K562 (cell line): Measurements from ENCODE around the gene TLE3. TPM values are rescaled to one million over a fixed set of nuclear protein-coding genes. Genes with fewer than 3 reads are reported as not detected.

ENCODE experiments used
- ATAC-seq: fragments of 200-7000 bp; cut with Tn5 transposase; 3 replicates; pipeline ENCODE4 v1.9.1; 2020; ENCODE audit warnings: moderate library complexity
- BruUV-seq: library from RNA; stranded (reverse); fragments of 400-500 nt; replicated peaks from 2 replicates; lab custom pipeline; 2021; lab: Mats Ljungman, UMichigan
- CTCF ChIA-PET: fragments of 300-600 bp; formaldehyde crosslinking; extraction: SDS; loops from one replicate; lab custom pipeline; 2021; ENCODE audit warnings: low intra/inter-chr PET ratio; lab: Yijun Ruan, JAX
- POLR2A ChIA-PET: fragments of 300-600, 350-650 bp; sonication (Branson Sonifier 250); formaldehyde crosslinking; extraction: SDS; loops from one replicate; lab custom pipeline; 2021; ENCODE audit warnings: antibody characterized with exemption, inconsistent platforms; lab: Yijun Ruan, JAX
- DNase-seq, 4 experiments: peaks; one replicate each; pipeline versions ENCODE4 v3.0.0 to v3.0.0-alpha.2; 2011 to 2018; ENCODE audit warnings: low spot score in 3 of 4, mixed read lengths in 3 of 4; ENCODE audit errors: extremely low read depth in 1 of 4
- FAIRE-seq: peaks from 2 replicates; lab custom pipeline; 2011; peaks lifted over from hg19 to GRCh38; lab: Jason Lieb, UNC
- H2AFZ ChIP-seq: 2 replicates; pipeline ENCODE4 v1.6.0; 2011; ENCODE audit warnings: low read depth, low read length, control low read depth, inconsistent platforms
- H3K27ac ChIP-seq: fragments of 200-600 bp; 3 replicates; pipeline ENCODE4 v1.8.0; 2011; ENCODE audit warnings: low read depth, mild to moderate bottlenecking, control low read depth, inconsistent platforms, low read length, moderate library complexity, mixed read lengths; ENCODE audit errors: extremely low read depth
- H3K27me3 ChIP-seq, 2 experiments: fragments of 300-600 bp in 1 of 2; 2 replicates in 1 of 2; 3 replicates in 1 of 2; pipeline versions ENCODE4 v1.6.0 to v1.8.0; 2011; ENCODE audit warnings: inconsistent platforms in 2 of 2, low read length in 2 of 2, mild to moderate bottlenecking in 1 of 2, mixed read lengths in 1 of 2, moderate library complexity in 1 of 2; ENCODE audit not compliant: control insufficient read depth in 2 of 2, insufficient read depth in 2 of 2
- H3K36me3 ChIP-seq: fragments of 300-600 bp; 3 replicates; pipeline ENCODE4 v1.8.0; 2011; ENCODE audit warnings: mild to moderate bottlenecking, low read length, inconsistent platforms; ENCODE audit not compliant: control insufficient read depth, insufficient read depth
- H3K4me1 ChIP-seq, 2 experiments: fragments of 200-600 bp in 1 of 2; replicated peaks in 1 of 2; 2 replicates in 1 of 2; 3 replicates in 1 of 2; pipeline versions ENCODE4 v1.5.1 to v1.8.0; 2011; ENCODE audit warnings: inconsistent platforms in 2 of 2, low read length in 2 of 2, mild to moderate bottlenecking in 1 of 2, mixed read lengths in 1 of 2, moderate library complexity in 1 of 2; ENCODE audit not compliant: control insufficient read depth in 2 of 2, insufficient read depth in 2 of 2
- H3K4me2 ChIP-seq: 2 replicates; pipeline ENCODE4 v1.6.1; 2011; ENCODE audit warnings: low read length, control low read depth, inconsistent platforms, mixed read lengths; ENCODE audit not compliant: insufficient read depth
- H3K4me3 ChIP-seq: fragments of 200-600 bp; sonication (generic), shearing (Covaris generic); 2 replicates; pipeline ENCODE4 v1.5.1; 2016; ENCODE audit warnings: control low read depth, inconsistent platforms
- H3K79me2 ChIP-seq: fragments of 200-600 bp; 3 replicates; pipeline ENCODE4 v1.8.0; 2011; ENCODE audit warnings: low read length, inconsistent platforms; ENCODE audit not compliant: control insufficient read depth, insufficient read depth
- H3K9ac ChIP-seq, 2 experiments: 2 replicates each; pipeline versions ENCODE4 v1.6.0 to v1.6.1; 2011; ENCODE audit warnings: low read depth in 2 of 2, low read length in 2 of 2, control low read depth in 1 of 2, inconsistent platforms in 1 of 2, mild to moderate bottlenecking in 1 of 2, mixed read lengths in 1 of 2; ENCODE audit not compliant: insufficient read depth in 1 of 2
- H3K9me1 ChIP-seq: one replicate; pipeline ENCODE4 v1.6.0; 2011; ENCODE audit warnings: inconsistent platforms, mild to moderate bottlenecking, low read length, moderate library complexity; ENCODE audit not compliant: control insufficient read depth, insufficient read depth
- H3K9me3 ChIP-seq: replicated peaks from 2 replicates; pipeline ENCODE4 v1.5.1; 2011; ENCODE audit warnings: low read depth, low read length, inconsistent platforms; ENCODE audit not compliant: control insufficient read depth, insufficient read depth
- H4K20me1 ChIP-seq: replicated peaks from 2 replicates; pipeline ENCODE4 v1.6.1; 2011; ENCODE audit warnings: low read length, inconsistent platforms, mixed read lengths; ENCODE audit not compliant: control insufficient read depth, insufficient read depth
- ERF ChIP-seq: fragments of 450-650 bp; formaldehyde crosslinking; IDR thresholded peaks from 2 replicates; pipeline ENCODE4 v1.4.0; 2020; ENCODE audit warnings: mild to moderate bottlenecking, mixed read lengths
- ETS1 ChIP-seq: conservative IDR thresholded peaks from 2 replicates; pipeline ENCODE4 v1.6.1; 2011; ENCODE audit warnings: low read depth, mild to moderate bottlenecking, low read length; ENCODE audit not compliant: control insufficient read depth
- HDAC8 ChIP-seq: fragments of 450-650 bp; IDR thresholded peaks from 2 replicates; pipeline ENCODE4 v1.6.1; 2016; ENCODE audit warnings: mild to moderate bottlenecking, missing genetic modification characterization, moderate library complexity, missing compliant biosample characterization
- XRCC5 ChIP-seq: fragments of 200-400 bp; formaldehyde crosslinking; IDR thresholded peaks from 2 replicates; pipeline ENCODE4 v1.6.1; 2017; ENCODE audit warnings: low read depth, mild to moderate bottlenecking, low read length
- ZSCAN32 ChIP-seq: fragments of 450-650 bp; formaldehyde crosslinking; IDR thresholded peaks from 2 replicates; pipeline ENCODE4 v1.4.0; 2020; ENCODE audit warnings: mild to moderate bottlenecking, moderate library complexity
- WGBS: fragments of 100-300 bp; shearing (Covaris generic); methylation state at CpG from one replicate; pipeline ENCODE4 v1.1.6; 2016; ENCODE audit warnings: low coverage, mixed read lengths; ENCODE audit not compliant: insufficient coverage; ENCODE audit errors: missing lambda C conversion rate; 5-methylcytosine and 5-hydroxymethylcytosine counted together
- in situ Hi-C: fragments of 300-500 bp; cut with MboI; formaldehyde crosslinking; loops from 4 replicates; pipeline ENCODE4 v1.15.0; 2018; ENCODE audit warnings: inconsistent platforms, mixed read lengths
- intact Hi-C: fragments of 100-400 bp; cut with micrococcal nuclease; formaldehyde crosslinking; loops from 2 replicates; pipeline ENCODE4 v1.14.2; 2022
- polyA plus RNA-seq, 8 experiments: library from polyadenylated mRNA; depleted of rRNA in 4 of 8; stranded (reverse) in 5 of 8; unstranded in 3 of 8; fragments of >200 nt; fragmentation: Nextera tagmentation in 2 of 8; fragmentation: Illumina TruSeq in 1 of 8; extraction: Ambion mirVana in 2 of 8; extraction: Trizol in 1 of 8; gene quantifications; 2 replicates each; pipeline versions ENCODE4 v1.2.1 to v1.2.3, GENCODE V29; 2011 to 2014; ENCODE audit warnings: inconsistent platforms in 1 of 8, missing spikeins in 1 of 8
- total RNA-seq, 7 experiments: library from RNA; depleted of rRNA in 6 of 7; stranded (reverse); fragments of >200 nt in 6 of 7; fragmentation: Illumina TruSeq in 2 of 7; extraction: Trizol in 2 of 7; gene quantifications; 2 replicates each; pipeline versions ENCODE4 v1.2.1 to v1.2.3, GENCODE V29; 2011 to 2021; ENCODE audit warnings: low replicate concordance in 1 of 7

Gene TLE3
- total and polyA plus RNA-seq, 9 of the 15 experiments (the other 6 are each of a cell fraction or from before 2014, with no cell fraction given), result 1.5 to 84.2 (median 14.1) TPM

GRCh38 chr15:70071799-70072198 lies 25.9 kb downstream of the TLE3 start:
- Histone ChIP-seq H3K4me2 (no peak overlapping the region), H3K27me3 (no peaks in the 10 kb centered on the region), H3K9ac (no peak overlapping the region), H4K20me1 (no peaks in the 10 kb centered on the region), H3K9me3 (no peaks in the 10 kb centered on the region), H2AFZ (no peak overlapping the region), H3K36me3 (peaks cover 96% of the 10 kb centered on the region), H3K79me2 (no peaks in the 10 kb centered on the region), H3K4me3 (no peak overlapping the region), H3K27ac (no peak overlapping the region), H3K9me1 (no peaks in the 10 kb centered on the region), H3K4me1 (peaks cover 0 to 2% of the 10 kb centered on the region in 2 experiments; a peak in 2 of 5 replicates)
- ChIA-PET POLR2A (interaction anchor here (1.3 kb wide), 1 partner anchor 11 kb away, joined by 3 read pairs; no protein-coding TSS in a partner anchor), CTCF (no interaction called here)
- FAIRE-seq, result no peak
- intact Hi-C loops (no loop called here), in situ Hi-C loops (no loop called here)
- ATAC-seq, result no peak
- DNase-seq, result no peak
- TF ChIP-seq XRCC5, result no peak
- TF ChIP-seq ZSCAN32 (CRISPR knock-in tag), result no peak
- TF ChIP-seq HDAC8 (tag), result no peak
- TF ChIP-seq ERF (CRISPR knock-in tag), result no peak
- no peak for TF ChIP-seq ETS1
- WGBS, result 79% methylated on average over 19 of the region's 19 CpGs
- no TSS peak for BruUV-seq
